PC-3 (cell line): ENCODE measurements around the gene PCNA. TPM values are rescaled to one million over a fixed set of nuclear protein-coding genes. Genes with fewer than 3 reads are reported as not detected.
"Not testable (repeated sequence)": the region's sequence is repeated elsewhere in the genome, so short reads cannot be mapped to it uniquely, and the experiment has no call there.

Experiments used
- ATAC-seq: fragments of 200-7000 bp; cut with Tn5 transposase; 2 replicates; pipeline ENCODE4 v1.9.1; 2020; ENCODE audit warnings: mild to moderate bottlenecking, moderate library complexity
- BruUV-seq: library from RNA; stranded (reverse); fragments of 400-500 nt; replicated peaks from 2 replicates; lab custom pipeline; 2021; lab: Mats Ljungman, UMichigan
- CTCF ChIA-PET: fragments of 300-600 bp; sonication (Branson Sonifier 250); formaldehyde crosslinking; loops from one replicate; lab custom pipeline; 2022; ENCODE audit warnings: antibody characterized with exemption; lab: Charles Lee
- POLR2A ChIA-PET: fragments of 300-600 bp; sonication (Branson Sonifier 250); formaldehyde crosslinking; loops from one replicate; lab custom pipeline; 2022; ENCODE audit warnings: antibody characterized with exemption; ENCODE audit not compliant: unreplicated experiment; lab: Charles Lee
- DNase-seq: peaks from one replicate; pipeline ENCODE4 v3.0.0-alpha.2; 2015
- H2AFZ ChIP-seq: fragments of 300-600 bp; sonication (generic); 2 replicates; pipeline ENCODE4 v1.6.0; 2016; ENCODE audit warnings: antibody characterized with exemption, low read length
- H3F3A ChIP-seq: fragments of 300-600 bp; sonication (generic); one replicate; pipeline ENCODE4 v1.6.0; 2017; ENCODE audit warnings: antibody characterized with exemption, low read length, control low read depth, mild to moderate bottlenecking; ENCODE audit not compliant: unreplicated experiment
- H3K27ac ChIP-seq: fragments of 300-600 bp; sonication (generic); 2 replicates; pipeline ENCODE4 v1.5.1; 2016; ENCODE audit warnings: mild to moderate bottlenecking, low read length
- H3K27me3 ChIP-seq: fragments of 300-600 bp; sonication (generic); 2 replicates; pipeline ENCODE4 v1.6.1; 2016; ENCODE audit warnings: low read length, mixed read lengths
- H3K36me3 ChIP-seq: fragments of 300-600 bp; sonication (generic); 2 replicates; pipeline ENCODE4 v1.6.1; 2016; ENCODE audit warnings: low read depth, mixed run types, low read length, mixed read lengths
- H3K4me1 ChIP-seq: fragments of 300-600 bp; sonication (generic); 2 replicates; pipeline ENCODE4 v1.5.1; 2016; ENCODE audit warnings: low read length; ENCODE audit not compliant: insufficient read depth
- H3K4me2 ChIP-seq: fragments of 300-600 bp; sonication (generic); 2 replicates; pipeline ENCODE4 v1.6.0; 2016; ENCODE audit warnings: low read length
- H3K4me3 ChIP-seq: fragments of 300-600 bp; sonication (generic); 2 replicates; pipeline ENCODE4 v1.5.1; 2016; ENCODE audit warnings: mild to moderate bottlenecking, low read length, mixed read lengths
- H3K79me2 ChIP-seq: fragments of 300-600 bp; sonication (generic); 2 replicates; pipeline ENCODE4 v1.6.1; 2017; ENCODE audit warnings: low read length, mixed read lengths
- H3K9ac ChIP-seq: fragments of 300-600 bp; sonication (generic); 2 replicates; pipeline ENCODE4 v1.6.0; 2016; ENCODE audit warnings: mild to moderate bottlenecking, low read length
- H3K9me2 ChIP-seq: fragments of 300-600 bp; sonication (generic); replicated peaks from 2 replicates; pipeline ENCODE4 v1.6.1; 2016; ENCODE audit warnings: mixed run types, low read length, mixed read lengths
- H3K9me3 ChIP-seq: fragments of 300-600 bp; sonication (generic); 2 replicates; pipeline ENCODE4 v1.6.1; 2016; ENCODE audit warnings: low read length, mixed read lengths
- H4K20me1 ChIP-seq: fragments of 300-600 bp; sonication (generic); 2 replicates; pipeline ENCODE4 v1.6.1; 2016; ENCODE audit warnings: low read length, mixed read lengths
- EZH2 ChIP-seq: fragments of 300-600 bp; sonication (generic); IDR thresholded peaks from one replicate; pipeline ENCODE4 v1.6.1; 2017; ENCODE audit warnings: antibody characterized with exemption, mild to moderate bottlenecking, low read length; ENCODE audit not compliant: unreplicated experiment
- EZH2phosphoT487 ChIP-seq: fragments of 300-600 bp; sonication (generic); IDR thresholded peaks from 2 replicates; pipeline ENCODE4 v1.6.1; 2018; ENCODE audit warnings: mild to moderate bottlenecking, antibody characterized with exemption, low read length, borderline replicate concordance
- intact Hi-C: fragments of 100-400 bp; cut with micrococcal nuclease; formaldehyde crosslinking; loops from 2 replicates; pipeline ENCODE4 v1.9.0; 2023
- total RNA-seq: library from RNA; depleted of rRNA; stranded (reverse); fragments of >200 nt; gene quantifications from 2 replicates; pipeline ENCODE4 v1.2.3, GENCODE V29; 2014
- TF ChIP-seq, protein P1 (sequence below): fragments of 300-600 bp; sonication (generic); conservative IDR thresholded peaks from 2 replicates; pipeline ENCODE4 v1.5.1; 2017; ENCODE audit warnings: antibody characterized with exemption, low read depth, mild to moderate bottlenecking, low read length

PCNA gene
- total RNA-seq, 1 experiment from 2014 or later, result 286 TPM

DNA sequence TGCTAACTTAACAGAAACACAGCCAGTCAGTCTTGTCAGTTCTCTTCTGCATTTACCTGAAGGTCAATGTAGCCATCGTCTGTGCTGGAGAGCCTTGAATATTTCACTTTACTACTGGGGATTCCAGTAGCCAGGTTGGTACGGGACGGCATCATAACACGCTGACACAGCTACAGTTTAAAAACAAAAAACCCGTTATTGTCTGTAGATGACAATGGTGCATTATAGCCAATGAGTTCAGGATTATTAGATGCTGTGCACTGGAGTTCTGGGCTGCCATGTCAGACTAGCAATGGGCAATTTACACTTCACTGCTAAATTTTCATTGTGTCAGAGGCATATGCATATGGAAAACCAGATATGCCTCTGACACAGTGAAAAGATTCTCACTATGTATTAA, 10.5 kb downstream of the PCNA start:
- H3K79me2 ChIP-seq, result peaks cover 15% of the 10 kb centered on the region
- H3K36me3 ChIP-seq, result peaks cover 26% of the 10 kb centered on the region
- no TSS peak for BruUV-seq
- no peaks in the 10 kb centered on the region for H3K9me2 ChIP-seq
- no peak overlapping the region for H3K4me3 ChIP-seq
- H3F3A ChIP-seq, result peaks cover 16% of the 10 kb centered on the region
- no peaks in the 10 kb centered on the region for H3K27me3 ChIP-seq
- ChIA-PET CTCF (no interaction called here), POLR2A (no interaction called here)
- H3K4me1 ChIP-seq, result peaks cover 14% of the 10 kb centered on the region
- H3K9me3 ChIP-seq, result no peaks in the 10 kb centered on the region
- TF ChIP-seq EZH2phosphoT487, result no peak
- H3K9ac ChIP-seq, result no peak overlapping the region
- DNase-seq (no peak), ATAC-seq (no peak)
- H3K27ac ChIP-seq, result no peak overlapping the region
- no peak overlapping the region for H2AFZ ChIP-seq
- intact Hi-C loops, result no loop called here
- H4K20me1 ChIP-seq, result no peaks in the 10 kb centered on the region
- no peak overlapping the region for H3K4me2 ChIP-seq

DNA sequence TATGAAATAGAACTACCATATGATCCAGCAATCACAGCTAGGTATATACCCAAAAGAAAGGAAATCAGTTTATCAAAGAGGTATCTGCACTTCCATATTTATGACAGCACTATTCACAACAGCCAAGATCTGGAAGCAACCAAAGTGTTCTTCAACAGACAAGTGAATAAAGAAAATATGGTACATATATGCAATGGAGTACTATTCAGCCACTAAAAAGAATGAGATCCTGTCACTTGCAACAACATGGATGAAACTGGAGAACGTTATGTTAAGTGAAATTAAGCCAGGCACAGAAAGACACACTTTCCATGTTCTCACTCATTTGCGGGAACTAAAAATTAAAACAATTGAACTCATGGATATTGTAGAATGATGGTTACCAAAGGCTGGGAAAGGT, 15.3 kb downstream of the PCNA start:
- Histone ChIP-seq H3K79me2 (no peaks in the 10 kb centered on the region), H2AFZ (no peak overlapping the region), H3K9me2 (no peaks in the 10 kb centered on the region), H3F3A (no peaks in the 10 kb centered on the region), H3K9me3 (no peaks in the 10 kb centered on the region), H3K4me1 (no peaks in the 10 kb centered on the region), H3K27me3 (no peaks in the 10 kb centered on the region), H3K36me3 (peaks cover 31% of the 10 kb centered on the region), H4K20me1 (no peaks in the 10 kb centered on the region), H3K4me3 (no peak overlapping the region), H3K9ac (no peak overlapping the region), H3K27ac (no peak overlapping the region), H3K4me2 (no peak overlapping the region)
- POLR2A ChIA-PET, result no interaction called here
- CTCF ChIA-PET, result no interaction called here
- BruUV-seq, result no TSS peak
- TF ChIP-seq, protein P1, sequence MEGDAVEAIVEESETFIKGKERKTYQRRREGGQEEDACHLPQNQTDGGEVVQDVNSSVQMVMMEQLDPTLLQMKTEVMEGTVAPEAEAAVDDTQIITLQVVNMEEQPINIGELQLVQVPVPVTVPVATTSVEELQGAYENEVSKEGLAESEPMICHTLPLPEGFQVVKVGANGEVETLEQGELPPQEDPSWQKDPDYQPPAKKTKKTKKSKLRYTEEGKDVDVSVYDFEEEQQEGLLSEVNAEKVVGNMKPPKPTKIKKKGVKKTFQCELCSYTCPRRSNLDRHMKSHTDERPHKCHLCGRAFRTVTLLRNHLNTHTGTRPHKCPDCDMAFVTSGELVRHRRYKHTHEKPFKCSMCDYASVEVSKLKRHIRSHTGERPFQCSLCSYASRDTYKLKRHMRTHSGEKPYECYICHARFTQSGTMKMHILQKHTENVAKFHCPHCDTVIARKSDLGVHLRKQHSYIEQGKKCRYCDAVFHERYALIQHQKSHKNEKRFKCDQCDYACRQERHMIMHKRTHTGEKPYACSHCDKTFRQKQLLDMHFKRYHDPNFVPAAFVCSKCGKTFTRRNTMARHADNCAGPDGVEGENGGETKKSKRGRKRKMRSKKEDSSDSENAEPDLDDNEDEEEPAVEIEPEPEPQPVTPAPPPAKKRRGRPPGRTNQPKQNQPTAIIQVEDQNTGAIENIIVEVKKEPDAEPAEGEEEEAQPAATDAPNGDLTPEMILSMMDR, result no peak
- TF ChIP-seq EZH2 (no peak), EZH2phosphoT487 (no peak)
- no peak for DNase-seq
- intact Hi-C loops, result no loop called here
- no peak for ATAC-seq

DNA sequence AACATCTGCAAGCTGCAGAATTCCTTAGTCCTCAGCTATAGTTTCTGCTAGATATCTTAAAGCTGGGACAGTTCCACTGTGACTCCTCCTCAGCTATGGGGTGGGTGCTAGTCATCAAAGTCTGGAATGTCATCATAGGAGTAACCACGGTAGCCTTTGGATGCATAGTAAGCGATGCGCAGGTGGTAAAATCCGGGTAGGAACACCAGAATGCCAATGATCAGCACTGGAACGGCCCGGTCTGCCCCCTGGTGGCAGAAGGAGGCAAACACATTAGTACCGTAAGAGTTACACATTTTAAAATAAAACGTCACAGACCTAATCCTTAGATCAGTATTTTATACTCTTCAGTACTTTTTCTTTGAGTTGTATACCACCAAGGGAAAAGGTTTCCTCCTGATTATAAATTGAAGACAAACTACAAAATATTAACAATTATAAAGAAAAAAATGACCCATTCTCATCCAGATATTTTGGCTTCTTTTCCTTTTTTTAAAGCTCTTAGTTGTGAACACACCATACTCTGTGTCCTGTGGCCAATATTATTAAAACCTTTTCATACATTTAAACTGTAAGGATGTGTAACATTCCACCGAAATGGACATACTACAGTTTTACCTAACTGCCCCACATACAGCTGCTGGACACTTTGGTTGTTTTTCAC, 18.9 kb downstream of the PCNA start:
- H4K20me1 ChIP-seq, result no peaks in the 10 kb centered on the region
- no peak overlapping the region for H3K4me2 ChIP-seq
- DNase-seq, result peak; percentile 85
- no peaks in the 10 kb centered on the region for H3K9me3 ChIP-seq
- no peaks in the 10 kb centered on the region for H3K9me2 ChIP-seq
- H3K4me1 ChIP-seq, result no peaks in the 10 kb centered on the region
- H3K9ac ChIP-seq, result no peak overlapping the region
- POLR2A ChIA-PET, result no interaction called here
- CTCF ChIA-PET, result interaction anchor here (0.6 to 1.1 kb wide), 4 partner anchors 24 to 341 kb away, joined by 3 to 4 read pairs (median 3); no protein-coding TSS in a partner anchor
- H3K27me3 ChIP-seq, result no peaks in the 10 kb centered on the region
- no peak overlapping the region for H2AFZ ChIP-seq
- ATAC-seq, result peak; percentile 95
- no TSS peak for BruUV-seq
- peaks cover 24% of the 10 kb centered on the region for H3K36me3 ChIP-seq
- no peaks in the 10 kb centered on the region for H3F3A ChIP-seq
- no peak overlapping the region for H3K4me3 ChIP-seq
- TF ChIP-seq, protein P1, result peak; percentile 90
- TF ChIP-seq EZH2, result no peak
- no peaks in the 10 kb centered on the region for H3K79me2 ChIP-seq
- intact Hi-C loops, result loop anchor here (1.0 kb wide), 5 partner anchors 28 to 494 kb away; no protein-coding TSS in a partner anchor
- no peak overlapping the region for H3K27ac ChIP-seq

DNA sequence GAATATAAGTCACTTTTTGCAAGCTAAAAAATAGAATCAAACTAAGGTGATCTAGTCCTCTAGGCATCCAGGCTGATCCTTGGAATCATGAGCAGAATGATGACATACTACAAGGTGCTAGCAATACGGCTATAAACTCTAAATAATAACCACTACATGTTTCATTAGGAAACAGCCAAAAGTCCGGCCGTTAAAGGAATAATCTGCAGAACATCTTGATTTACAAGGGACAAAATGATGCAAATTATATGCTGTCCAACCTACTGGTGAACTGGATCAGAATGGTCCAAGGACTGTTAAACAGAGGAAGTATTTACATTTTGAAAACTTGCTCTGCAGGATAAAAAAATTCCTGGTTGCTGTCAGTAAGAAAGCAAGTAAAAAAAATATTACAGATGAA, 19.8 kb downstream of the PCNA start:
- BruUV-seq, result TSS peak; percentile 63
- H2AFZ ChIP-seq, ATAC-seq, H3K27ac ChIP-seq, H3F3A ChIP-seq, DNase-seq, H3K4me2 ChIP-seq, H3K79me2 ChIP-seq, POLR2A ChIA-PET, H3K27me3 ChIP-seq, H3K4me1 ChIP-seq, H3K9me3 ChIP-seq, H3K4me3 ChIP-seq, H3K9ac ChIP-seq, H4K20me1 ChIP-seq, H3K9me2 ChIP-seq: not testable (repeated sequence)
- CTCF ChIA-PET, result interaction anchor here (0.6 to 0.7 kb wide), 2 partner anchors 27 to 275 kb away, joined by 3 to 4 read pairs; no protein-coding TSS in a partner anchor
- H3K36me3 ChIP-seq, result peaks cover 24% of the 10 kb centered on the region
- intact Hi-C loops, result loop anchor here (1.0 kb wide), 4 partner anchors 27 to 493 kb away; no protein-coding TSS in a partner anchor

DNA sequence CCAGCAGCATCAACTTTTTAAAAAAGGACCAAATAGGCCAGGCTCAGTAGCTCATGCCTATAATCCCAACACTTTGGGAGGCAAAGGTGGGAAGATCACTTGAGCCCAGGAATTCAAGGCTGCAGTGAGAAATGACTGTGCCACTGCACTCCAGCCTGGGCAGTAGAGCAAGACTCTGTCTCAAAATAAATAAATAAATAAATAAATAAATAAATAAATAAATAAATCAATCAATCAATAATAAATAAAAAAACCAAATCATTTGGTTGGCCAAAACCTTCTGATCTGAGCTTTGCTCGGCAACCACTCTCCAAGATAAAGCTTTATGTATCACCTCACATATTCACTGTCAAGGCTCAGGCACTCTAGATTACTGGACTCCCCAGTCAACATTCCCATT, 20.7 kb downstream of the PCNA start:
- POLR2A ChIA-PET, intact Hi-C loops, H3K4me2 ChIP-seq, BruUV-seq, H3K9ac ChIP-seq, ATAC-seq, H3K4me3 ChIP-seq, DNase-seq, H3K27ac ChIP-seq, H2AFZ ChIP-seq, H3K79me2 ChIP-seq, H3K9me3 ChIP-seq, H3F3A ChIP-seq, H3K4me1 ChIP-seq, H4K20me1 ChIP-seq, H3K9me2 ChIP-seq, H3K27me3 ChIP-seq, CTCF ChIA-PET: not testable (repeated sequence)
- peaks cover 16% of the 10 kb centered on the region; the same call in 1 of the 2 replicates for H3K36me3 ChIP-seq
